Measurements from ENCODE around the gene KIAA1614.
A peak's percentile ranks its signal among the peaks of the same experiment; 100 is the strongest.

KIAA1614 gene

DNA sequence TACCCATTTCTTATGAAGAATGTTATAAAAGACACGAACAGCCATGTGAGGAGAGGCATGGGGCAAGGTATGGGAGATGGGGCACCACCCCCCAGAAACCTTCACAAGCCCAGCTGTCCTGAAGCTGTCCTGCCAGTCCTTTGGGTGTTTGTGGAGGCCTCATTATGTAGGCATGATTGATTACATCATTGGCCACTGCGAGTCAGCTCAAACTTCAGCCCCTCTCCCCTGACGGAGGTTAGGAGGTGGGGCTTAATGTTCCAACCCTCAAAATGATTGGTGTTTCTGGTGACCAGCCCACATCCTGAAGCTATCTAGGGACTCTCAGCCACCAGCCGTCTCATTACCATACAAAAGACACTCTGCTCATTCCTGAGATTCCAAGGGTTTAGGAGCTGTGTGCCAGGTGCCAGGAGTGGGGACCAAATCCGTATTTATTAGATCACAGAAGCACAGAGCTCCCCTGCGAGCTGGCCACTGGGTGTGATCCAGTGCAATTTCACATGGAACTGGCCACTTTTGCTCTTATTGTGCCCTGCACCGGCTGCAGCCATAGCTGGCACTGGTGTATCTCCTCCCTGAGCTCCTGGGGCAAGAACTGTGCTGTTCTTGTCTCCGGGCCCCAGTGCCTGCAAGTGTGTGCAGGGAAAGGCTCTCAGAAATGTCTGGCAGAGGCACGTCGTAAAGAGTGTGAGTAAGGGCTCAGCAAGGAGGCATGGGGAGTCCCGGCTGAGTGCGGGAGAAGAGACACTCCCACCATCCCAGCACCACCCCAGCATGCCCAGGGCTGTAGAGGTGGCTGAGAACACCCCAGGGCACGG lies 10.5 kb downstream of the KIAA1614 start:
- DNase-seq: peak in 2 of 10 donors; percentile 24 to 49
- intact Hi-C loops (cut with DNase I): no loop called here

DNA sequence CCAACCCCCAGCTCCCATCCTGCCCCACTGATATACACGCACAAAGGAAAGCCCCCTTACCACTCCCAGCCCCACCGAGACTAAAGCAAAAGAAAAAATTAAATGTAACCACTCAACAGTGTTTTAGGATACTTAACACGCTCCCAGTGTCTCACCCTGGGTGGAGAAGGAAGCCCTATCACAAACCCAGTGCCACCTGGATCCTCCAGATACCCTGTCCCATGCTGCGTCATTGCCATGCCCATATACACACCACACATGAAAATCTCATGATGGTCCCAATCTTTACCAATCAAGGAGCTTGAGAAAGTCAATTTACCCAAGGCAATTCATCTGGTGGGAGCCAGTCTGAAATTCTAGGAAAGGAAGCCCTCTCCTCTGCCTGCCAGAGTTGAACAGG lies 11.2 kb downstream of the KIAA1614 start:
- intact Hi-C loops (cut with DNase I): no loop called here
- peak in 1 of 10 donors; percentile 28 for DNase-seq

DNA sequence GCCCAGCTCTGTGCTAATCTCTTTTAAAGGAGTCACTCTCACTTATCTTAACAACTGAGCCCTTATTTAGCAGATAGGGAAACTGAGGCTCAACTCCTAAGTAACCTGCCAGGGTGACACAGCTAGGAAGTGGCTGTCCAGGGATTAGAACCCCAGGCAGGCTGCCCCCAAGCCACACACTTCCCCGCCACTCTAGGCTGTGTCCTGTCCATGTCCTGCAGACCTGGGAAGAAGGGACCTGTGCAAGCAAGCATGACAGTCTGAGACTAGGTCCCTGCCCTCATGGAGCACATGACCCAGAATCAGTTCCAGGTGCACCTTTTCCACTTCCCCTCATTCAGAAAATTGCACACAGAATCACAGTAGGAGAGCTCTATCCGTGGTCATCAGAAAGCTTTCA lies 12.2 kb downstream of the KIAA1614 start:
- intact Hi-C loops (cut with DNase I): loop anchor here (5.0 kb wide), 1 partner anchor 97 kb away; the partner anchor contains the start of gene STX6
- DNase-seq: peak in 2 of 10 donors; percentile 8 to 34

DNA sequence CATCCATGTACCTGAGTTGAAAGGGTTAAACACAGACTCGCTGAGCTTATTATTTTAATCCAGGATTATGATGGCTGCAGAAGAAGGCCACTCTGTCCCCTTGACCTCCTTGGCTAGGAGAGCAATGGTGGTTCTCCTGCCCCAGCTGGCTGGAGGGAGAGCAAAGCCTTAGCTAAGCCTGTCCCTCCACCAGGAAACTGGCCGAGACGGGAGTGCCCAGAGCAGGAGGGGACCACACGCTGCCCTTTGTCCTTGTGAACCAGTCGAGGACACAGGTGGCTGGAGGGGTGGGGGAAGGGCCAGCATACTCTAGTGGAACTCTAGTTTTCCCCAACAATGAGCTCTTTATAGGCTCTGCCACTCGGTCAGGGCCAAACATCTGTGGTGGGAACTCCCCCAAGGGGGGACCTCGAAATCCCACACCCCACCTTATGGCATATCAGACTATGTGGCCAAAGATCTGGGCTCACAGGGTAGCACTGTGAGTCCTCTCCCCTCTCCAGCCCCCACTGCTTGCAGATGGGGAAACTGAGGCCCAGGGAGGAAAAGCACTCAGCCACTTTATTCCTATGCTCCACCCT lies 12.9 kb downstream of the KIAA1614 start:
- intact Hi-C loops (cut with DNase I): loop anchor here (5.0 kb wide), 1 partner anchor 97 kb away; the partner anchor contains the start of gene STX6
- peak in 8 of 10 donors; percentile 51 to 95 (median 80) for DNase-seq

DNA sequence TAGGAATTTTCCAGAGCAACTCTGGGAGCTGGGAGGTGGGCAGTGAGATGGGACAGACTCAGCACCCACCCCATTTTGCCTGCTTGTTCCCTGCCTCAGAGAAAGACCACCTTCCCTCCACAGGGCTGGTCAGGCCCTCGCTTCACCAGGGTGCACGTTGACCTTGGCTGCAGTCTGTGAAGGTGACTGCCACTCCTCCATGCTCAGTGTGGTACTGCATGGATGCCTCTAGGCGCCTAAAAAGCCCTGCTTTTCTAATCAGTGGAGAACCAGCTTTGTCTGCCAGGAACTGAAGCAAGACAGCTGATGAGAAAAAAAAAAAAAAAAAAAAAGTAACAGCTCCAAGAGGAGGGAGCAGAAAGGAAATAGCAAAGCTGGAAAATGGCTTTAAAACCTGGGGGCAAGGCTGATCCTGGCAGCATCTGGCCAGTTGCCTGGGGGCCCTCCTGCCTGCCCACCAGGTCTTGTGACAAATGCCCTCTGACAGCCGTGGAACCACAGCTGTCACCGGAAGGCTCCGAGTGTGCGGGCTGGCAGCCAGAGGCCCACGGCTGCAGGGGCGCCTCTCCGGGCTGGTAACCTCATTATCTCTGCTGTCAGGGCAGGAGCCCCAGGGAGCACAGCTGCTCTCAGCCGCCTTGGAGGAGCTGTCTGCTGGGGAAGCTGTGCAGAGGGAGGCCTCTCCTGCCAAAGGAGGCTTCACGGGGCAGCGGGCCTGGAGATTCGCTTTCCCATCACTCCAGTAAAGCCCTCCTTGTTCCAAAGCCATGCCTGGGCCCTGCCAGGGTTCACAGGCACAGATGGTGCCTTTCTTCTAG lies 13.7 kb downstream of the KIAA1614 start:
- intact Hi-C loops (cut with DNase I): loop anchor here (5.0 kb wide), 1 partner anchor 96 kb away; the partner anchor contains the start of gene STX6
- peak; percentile 52 to 96 (median 68) for DNase-seq

DNA sequence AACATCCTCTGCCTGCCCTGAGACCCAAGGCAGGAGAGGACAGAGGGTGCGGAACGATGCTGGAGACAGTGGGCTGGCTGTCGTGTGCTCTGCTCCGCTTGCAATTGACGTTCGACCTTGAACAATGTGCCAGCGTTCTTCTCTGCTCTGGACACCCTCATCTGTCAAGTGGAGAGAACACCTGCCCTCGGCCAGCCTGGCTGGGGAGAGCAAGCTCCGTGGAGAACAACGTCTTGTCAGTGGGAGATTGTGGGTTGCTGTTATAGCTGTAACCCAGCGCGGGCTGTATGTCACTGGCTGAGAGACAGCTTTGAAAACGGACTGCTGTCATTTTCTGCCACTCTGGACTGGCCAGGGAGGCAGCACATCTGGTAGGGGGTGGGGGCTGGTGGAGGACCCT lies 14.7 kb downstream of the KIAA1614 start:
- intact Hi-C loops (cut with DNase I): loop anchor here (5.0 kb wide), 1 partner anchor 95 kb away; the partner anchor contains the start of gene STX6
- DNase-seq: peak in 4 of 10 donors; percentile 43 to 90 (median 60)

DNA sequence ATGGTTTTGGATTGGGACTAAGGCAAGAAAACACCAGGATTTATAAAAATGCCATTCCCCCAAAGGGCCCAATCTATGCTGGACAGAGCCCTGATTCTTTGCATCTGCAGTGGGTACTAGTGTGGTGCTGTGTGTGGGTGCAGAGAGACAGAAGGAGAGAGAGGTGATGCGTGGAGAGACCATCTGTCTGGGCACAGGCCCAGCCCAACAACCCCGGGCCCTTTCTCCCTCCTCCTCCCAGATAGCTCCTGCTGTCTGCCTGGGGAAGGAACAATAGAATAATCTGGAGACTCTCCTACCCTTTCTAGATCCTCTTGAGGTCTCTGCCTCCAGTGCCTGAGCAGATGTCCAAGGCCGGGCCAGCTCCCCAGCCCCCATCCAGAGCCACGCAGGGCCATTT lies 15.1 kb downstream of the KIAA1614 start:
- DNase-seq: peak in 9 of 10 donors; percentile 53 to 93 (median 59)

DNA sequence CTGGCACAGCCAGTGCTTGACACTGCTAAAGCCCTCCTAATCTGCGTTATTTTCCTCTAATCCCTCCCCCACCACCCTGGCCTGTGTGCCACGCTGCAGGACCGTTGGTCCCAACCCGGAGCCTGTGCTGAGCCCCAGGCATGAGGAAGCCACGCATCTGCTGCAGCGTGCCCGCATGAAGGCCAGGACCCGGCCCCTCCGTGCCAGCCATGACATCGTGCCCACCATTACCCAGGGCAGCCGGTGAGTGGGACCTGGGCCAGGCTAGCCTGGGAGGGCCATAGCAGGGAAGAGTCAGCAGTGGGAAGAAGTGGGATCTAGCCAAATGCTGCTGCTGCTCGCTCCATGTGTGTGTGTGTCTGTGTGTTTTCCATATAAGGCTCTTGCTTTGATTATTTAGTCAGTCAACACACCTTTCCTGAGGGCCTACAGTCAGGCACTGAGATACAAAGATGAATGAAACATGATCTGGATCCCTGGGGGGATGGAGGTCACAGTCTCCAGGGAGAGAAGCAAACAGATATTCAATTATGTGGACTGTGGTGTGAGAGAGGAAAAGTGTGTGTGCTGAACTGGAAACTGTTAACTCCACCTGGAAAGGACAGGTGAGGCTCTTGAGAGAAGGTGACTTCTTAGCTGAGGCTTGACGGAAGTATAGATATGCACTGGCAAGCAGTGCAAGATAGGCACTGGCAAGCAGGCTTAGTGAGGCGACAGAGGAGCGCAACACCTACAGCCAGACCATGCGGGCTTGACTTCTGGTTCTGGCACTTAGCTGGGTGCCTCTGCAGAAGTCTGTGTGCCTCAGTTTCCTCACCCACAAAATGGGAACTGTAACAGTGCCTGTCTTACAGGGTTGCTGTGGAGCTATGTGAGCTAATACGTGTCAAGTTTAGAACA lies 15.9 kb downstream of the KIAA1614 start:
- intact Hi-C loops (cut with DNase I): loop anchor here (5.0 kb wide), 1 partner anchor 94 kb away; the partner anchor contains the start of gene STX6
- DNase-seq: peak in 3 of 10 donors; percentile 19 to 80 (median 72)

More for the DNA sequence above, 15.1 kb downstream of the KIAA1614 start:
- intact Hi-C loops (cut with DNase I): loop anchor here (5.0 kb wide), 1 partner anchor 94 kb away; the partner anchor contains the start of gene STX6

DNA sequence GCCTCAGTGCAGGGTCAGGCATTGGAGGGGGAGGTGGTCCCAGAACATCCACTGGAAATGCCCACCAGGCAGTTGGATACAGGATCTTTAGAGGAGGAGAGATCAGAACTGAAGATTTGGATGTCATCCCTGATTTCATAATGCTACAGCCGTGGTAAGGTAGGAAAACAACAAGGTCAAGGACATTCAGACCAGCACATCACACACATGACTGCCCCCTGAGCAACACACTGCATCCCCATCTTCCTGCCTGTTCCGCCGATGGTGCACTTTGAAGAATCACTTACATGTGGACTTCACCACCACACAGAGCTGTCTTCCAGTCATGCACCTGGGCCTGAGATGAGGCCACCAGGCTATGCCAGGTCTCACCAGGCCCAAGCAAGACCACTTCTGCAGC lies 16.7 kb downstream of the KIAA1614 start:
- peak in 1 of 10 donors; percentile 2 for DNase-seq
- intact Hi-C loops (cut with DNase I): loop anchor here (5.0 kb wide), 1 partner anchor 93 kb away; the partner anchor contains the start of gene STX6

DNA sequence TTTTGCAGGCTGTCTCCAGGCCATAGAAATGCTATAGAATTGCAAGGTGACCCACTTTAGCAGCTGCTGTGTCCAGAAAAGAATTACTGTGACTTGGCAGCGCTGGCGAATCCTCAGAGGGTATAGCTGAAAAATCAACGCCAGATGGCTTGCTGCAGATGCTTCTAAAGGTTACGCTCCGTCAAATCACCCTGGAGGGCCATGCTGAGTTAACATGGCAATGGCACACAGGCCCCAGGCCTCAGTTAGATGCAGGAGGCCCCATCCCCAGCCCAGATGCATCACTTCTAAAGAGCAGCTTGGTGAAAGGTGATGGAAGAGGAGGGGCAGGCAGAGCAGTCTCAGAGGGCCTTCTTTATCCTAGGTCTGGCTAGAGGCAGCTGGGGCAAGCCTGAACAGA lies 18.0 kb downstream of the KIAA1614 start:
- peak in 2 of 10 donors; percentile 44 to 90 for DNase-seq
- intact Hi-C loops (cut with DNase I): no loop called here

DNA sequence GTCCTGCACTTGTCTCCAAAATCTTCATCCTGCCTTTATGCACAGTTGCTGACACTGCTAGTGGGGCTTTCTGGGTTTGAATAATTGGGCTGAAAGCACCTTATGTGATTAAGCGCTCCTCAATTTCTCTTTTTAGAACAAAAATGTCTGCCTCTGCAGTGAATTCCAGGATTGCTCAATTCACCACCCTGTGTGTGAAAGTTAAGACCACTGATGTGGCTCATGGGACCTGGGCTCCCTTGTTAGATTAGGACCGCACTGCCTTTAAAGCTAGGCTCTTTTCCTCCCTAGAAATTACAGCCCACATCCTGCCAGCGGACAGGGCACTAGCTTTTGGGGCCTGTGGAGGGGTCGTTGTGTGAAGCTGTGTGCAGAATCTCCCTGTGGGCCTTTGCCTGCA lies 18.8 kb downstream of the KIAA1614 start:
- intact Hi-C loops (cut with DNase I): no loop called here
- no peak for DNase-seq

DNA sequence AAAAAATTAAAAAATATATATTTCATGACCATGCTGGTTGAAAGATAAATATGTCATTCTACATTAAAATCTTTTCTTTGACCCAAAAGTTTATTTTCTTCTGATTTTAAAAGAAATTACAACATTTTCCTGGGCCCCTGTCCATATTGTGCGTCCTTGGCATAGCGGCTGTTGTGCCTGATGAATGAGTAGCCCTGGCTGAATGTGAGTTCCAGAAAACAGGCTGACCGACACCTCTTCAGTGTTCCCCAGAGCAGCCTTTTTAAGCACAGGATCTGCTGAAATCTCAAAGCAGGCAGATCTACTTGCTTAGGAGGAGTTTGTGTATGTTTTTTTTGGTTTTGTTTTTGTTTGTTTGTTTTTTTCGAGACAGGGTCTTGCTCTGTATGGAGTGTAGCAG lies 19.7 kb downstream of the KIAA1614 start:
- intact Hi-C loops (cut with DNase I): no loop called here
- no peak for DNase-seq

DNA sequence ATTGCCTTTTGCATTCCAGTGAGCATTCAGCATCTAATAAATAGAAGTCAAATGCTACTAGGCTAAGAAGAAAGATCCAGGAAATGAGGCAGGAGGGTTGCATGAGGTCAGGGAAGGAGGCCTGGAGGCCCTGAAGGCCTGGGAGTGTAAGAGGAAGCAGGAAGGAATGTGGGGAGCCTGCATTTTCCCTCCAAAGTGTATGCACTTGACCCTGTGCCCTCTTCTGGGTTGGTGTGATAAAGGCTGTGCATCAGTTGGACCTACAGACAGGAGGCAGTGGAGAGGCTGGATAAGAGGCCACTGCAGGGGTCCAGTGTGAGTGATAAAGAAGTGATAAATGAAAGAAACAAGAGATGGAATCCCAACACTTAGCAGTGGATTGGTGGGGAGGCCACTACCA lies 20.4 kb downstream of the KIAA1614 start:
- DNase-seq: no peak
- intact Hi-C loops (cut with DNase I): no loop called here

DNA sequence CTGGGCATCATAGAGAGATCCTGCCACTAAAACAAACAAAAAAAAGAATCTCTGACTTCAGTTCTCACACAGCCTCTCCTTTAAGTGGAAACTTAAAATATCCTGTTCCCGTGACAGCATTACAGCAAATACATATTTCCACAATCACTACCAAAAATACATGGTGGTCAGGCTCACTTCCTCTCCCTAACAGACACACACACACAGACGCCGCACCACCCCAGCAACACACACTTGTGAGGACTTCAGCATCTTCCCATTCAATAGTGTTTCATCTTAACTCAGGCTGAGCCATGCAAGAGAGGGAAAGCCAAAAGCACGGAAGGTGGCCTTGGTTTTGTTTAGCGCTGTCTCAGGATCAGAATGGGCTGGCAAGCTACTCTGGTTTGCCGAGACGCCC lies 21.9 kb downstream of the KIAA1614 start:
- intact Hi-C loops (cut with DNase I): no loop called here
- peak in 2 of 10 donors; percentile 55 to 89 for DNase-seq

DNA sequence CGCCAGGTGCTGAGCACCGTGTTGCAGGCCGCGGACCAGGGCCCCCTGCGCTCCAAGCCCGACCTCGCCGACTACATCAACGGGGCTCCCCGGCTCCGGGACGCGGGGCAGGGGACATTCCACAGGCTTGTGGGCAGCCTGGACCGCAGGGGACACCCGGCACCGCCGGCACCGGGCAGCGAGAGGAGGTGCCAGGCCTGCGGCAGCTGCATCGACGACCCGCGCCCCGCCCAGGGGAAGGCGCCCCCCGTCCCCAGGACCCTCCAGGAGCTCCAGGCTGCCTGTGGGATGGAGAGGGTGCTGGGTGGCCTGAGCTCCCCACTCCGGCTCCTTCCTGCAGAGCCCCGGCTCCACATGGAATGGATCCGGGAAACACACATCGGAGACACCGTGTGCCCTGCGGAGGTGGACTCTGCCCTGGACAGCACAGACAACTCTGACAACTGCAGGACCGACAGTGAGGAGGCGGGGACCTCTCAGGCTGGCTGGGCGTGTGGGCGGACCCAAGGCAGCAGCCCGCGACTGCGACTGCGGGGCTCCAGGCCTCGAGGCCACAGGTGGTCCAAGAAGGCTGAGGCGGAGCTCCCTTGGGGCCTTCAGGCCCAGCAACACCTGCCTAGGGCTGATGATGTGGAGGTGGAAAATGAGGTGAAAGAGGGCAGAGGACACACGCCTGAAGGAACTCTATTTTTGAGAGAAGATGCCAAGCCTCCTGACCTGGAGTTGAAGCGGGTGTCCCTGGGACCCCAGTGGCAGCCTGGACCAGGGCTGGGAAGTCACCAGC lies 22.8 kb downstream of the KIAA1614 start:
- intact Hi-C loops (cut with DNase I): no loop called here

DNA sequence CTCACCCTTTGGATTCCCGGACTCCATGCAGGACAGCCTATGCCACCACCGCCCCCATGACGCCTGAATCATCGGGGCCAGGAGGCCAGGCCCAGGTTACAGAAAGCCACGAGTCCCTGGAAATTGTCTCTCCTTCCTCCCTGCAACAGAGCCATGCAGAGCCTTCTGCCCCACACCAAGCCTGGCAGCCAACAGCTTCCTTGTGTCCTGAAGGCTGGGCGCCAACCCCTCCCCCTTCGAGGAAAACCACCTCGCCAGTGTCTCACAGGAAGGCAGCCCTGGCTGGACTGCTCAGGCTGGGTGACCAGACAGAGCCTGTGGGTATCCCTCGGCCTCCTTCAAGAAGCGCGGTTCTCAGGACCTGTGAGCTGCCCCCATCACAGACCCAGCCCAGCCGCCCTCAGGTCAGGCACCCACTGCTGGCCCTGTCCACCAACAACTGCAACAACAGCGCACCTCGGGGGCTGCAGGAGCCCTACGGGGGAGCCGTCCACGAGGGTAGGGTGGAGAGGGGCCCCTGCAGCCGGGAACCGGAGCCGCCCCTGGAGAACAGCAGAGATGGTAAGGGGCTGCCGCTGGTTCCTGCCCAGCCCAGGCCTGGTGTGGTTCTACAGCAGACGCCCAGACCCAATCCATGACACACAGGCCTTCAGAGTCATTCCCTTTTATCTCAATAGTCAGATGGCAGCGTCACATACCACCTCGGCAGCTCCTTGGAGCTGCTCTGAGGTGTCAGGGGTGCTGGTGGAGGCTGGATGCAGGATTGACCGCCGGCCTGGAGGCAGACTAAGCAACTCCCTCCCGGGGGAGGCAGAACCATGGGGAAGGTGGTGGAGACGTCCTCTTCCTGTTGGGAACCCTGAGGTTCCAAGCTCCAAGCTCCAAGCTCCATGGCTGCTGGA lies 23.7 kb downstream of the KIAA1614 start:
- DNase-seq: peak in 3 of 10 donors; percentile 7 to 84 (median 64)
- intact Hi-C loops (cut with DNase I): no loop called here

More for the DNA sequence above, 22.8 kb downstream of the KIAA1614 start:
- no peak for DNase-seq

DNA sequence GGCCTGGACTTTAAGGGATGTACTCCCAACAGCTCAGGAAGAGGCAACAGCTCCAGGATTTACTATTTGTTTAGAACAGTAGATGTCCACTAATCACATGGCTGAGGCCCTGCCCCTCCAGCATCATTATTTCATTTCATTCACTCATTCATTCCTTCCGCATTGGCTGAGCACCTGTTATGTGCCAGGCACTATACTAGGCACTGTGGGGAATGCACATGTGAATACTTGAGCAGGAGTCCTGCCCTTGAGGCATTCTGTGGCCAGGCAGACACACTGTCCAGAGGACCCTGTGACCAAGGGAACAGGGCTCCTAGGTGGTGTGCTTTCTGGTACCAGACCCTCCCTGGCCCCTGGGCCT lies 24.3 kb downstream of the KIAA1614 start:
- intact Hi-C loops (cut with DNase I): no loop called here
- DNase-seq: peak in 1 of 10 donors; percentile 29

All from posterior cingulate gyrus (tissue), 11 donors.